22Rv1 (cell line): Measurements from ENCODE around the gene ZNF266.

Experiments
- CTCF ChIP-seq: fragments of 450-650 bp; IDR thresholded peaks from 2 replicates; pipeline ENCODE4 v1.5.1; 2017; ENCODE audit warnings: mild to moderate bottlenecking
- ZFX ChIP-seq: fragments of 450-650 bp; IDR thresholded peaks from 2 replicates; pipeline ENCODE4 v1.6.1; 2017; ENCODE audit warnings: antibody characterized with exemption, borderline replicate concordance

GRCh38 chr19:9370738-9371619, 64.4 kb downstream of the ZNF266 start:
- TF ChIP-seq CTCF (no peak), ZFX (no peak)
